Activated CD8-positive, alpha-beta memory T cell treated with anti-CD3 and anti-CD28 coated beads, Interleukin-2, amount 50 U/mL, for 1 hour (primary cell): ENCODE data around the gene LGR6.

Source experiments
- DNase-seq: peaks from one replicate; pipeline ENCODE4 v3.0.0-alpha.2; 2020; ENCODE audit errors: extremely low read depth

Gene LGR6

DNA sequence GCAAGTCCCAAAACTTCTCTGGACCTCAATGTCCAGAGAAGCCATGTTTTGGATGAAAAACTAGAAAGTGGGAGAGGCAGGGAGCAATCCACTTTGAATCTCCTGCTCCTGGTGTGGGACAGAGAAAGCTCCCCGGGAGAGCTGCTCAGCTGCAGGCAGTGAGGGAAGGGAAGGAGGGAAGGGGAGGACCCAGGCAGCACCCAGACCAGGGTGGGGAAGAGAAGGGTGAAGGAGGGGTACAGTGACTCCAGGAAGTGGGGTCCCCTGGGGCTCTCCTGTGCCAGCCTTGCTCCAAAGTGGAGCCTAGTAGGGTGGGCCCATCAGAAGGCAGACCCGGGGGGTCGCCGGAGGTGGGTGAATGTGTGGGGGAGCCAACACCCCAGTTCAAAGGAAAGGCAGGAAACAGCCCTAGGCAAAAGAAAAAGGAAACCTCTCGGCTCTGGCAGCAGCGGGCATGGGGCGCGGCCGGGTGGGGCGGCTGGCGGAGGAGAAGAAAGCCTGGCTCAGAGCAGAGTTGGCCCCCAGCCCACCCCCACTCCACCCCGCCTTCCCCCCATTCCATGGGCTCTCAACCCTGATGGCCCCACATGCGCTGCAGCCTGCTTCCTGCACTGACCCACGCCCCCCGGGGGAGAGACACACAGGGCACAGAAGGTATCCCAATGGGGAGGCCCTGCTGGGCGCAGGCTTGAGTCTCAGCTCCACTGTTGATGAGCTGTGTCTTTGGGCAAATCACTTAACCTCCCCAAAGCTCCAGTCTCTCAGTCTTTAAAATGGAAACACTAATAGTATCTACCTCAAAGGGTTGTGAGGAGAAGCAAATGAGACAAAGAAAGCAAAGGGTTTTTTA, 5.7 kb downstream of the LGR6 start:
- no peak for DNase-seq

GRCh38 chr1:202200112-202200548, 6.5 kb downstream of the LGR6 start:
- no peak for DNase-seq

- DNase-seq, result no peak
These were observed 7.1 kb downstream of the LGR6 start for GRCh38 chr1:202200669-202201068.

GRCh38 chr1:202201266-202201665, 7.7 kb downstream of the LGR6 start:
- DNase-seq, result no peak

- DNase-seq, result no peak
These were observed 8.4 kb downstream of the LGR6 start for GRCh38 chr1:202201971-202202370.

DNA sequence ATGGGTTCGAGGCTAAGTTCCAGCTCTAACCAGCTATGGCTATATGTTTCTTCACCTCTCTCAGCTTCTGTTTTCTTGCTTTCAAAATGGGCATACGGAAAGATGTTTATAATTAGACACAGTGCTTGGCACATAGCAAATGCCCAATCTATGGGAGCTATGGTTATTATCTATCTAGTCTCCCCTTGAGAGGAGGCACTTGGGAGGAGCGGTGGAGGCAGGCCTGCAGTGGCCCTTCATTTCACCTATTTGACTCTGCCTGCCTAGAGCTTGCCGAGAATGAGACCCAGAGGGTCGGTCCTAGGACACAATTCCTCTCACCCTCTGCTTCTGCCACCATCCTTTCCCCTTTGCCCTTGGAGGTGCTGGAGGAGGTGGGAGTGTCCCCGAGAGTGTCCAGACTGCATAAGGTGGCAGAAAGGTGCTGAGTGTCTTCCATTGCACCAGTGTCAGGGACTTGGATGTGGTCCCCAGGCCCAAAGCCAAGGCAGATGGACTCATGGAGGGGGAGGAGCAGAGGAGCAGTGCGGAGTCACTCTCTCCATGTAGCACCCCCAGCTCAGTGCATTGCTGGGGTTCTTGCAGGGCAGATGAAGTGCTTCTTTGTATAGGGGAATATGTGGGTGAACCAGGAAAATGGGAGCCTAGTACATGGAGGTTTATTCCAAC, 9.0 kb downstream of the LGR6 start:
- DNase-seq, result no peak

GRCh38 chr1:202203238-202204039, 9.8 kb downstream of the LGR6 start:
- DNase-seq, result no peak

DNA sequence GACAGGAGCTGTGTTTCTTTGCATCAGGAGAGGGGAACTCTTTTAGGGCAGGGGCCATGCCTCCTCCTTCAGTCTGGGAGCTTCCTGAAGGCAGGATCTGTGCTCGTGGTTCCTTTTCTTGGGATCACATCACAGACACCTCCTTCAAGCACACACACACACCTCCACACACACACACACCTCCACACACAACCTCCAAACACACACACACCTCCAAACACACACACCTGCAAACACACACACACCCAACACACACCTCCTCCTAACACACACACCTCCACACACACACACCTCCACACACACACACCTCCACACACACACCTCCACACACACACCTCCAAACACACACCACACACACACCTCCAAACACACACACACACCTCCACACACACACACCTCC, 10.5 kb downstream of the LGR6 start:
- DNase-seq, result no peak

- DNase-seq, result no peak
These were observed 12.1 kb downstream of the LGR6 start for GRCh38 chr1:202205523-202206190.

DNA sequence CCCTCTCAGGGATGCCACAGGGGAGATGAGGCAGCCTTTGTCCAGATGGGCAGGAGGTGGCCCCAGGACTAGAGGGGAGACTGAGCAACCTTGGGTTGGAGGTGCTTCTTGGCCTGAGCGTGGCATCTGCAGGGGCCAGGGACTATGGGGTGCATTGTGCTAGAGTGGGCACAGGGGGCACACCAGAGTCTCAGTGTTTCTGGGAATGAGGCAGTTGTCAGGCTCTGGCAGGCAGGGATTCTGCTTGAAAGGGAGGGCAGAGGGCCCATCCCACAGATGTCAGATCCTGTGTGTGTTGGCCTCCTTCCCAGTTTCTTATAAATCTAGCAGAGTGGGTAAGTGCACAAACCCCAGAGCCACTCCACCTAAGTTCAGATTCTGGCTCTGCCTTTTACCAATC, 13.7 kb downstream of the LGR6 start:
- no peak for DNase-seq

DNA sequence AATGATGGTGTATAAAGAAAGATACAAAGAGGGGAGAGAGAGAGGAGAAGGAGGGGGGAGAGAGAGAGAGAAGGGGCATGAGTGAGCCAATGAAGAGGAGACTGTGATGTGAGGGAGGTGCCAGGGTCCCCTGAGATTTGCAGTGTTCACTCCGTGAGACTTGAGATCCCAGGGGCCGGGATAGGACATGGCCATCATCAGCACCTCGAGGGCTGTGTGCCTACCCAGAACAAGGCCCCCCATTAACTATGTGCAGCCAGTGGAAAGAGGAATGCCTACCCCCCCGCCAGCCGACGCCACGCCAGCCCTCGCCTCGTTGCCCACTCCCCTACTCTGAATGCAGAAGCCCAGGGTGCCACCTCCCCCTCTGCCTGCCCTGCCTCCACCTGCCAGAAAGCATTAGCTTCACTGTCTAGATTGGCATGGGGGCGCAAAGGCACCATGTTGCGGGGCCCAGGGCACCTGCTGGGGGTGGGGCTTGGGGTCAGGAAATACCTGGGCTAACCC, 14.8 kb downstream of the LGR6 start:
- no peak for DNase-seq

- DNase-seq, result no peak
These were observed 16.8 kb downstream of the LGR6 start for GRCh38 chr1:202210385-202210784.

DNA sequence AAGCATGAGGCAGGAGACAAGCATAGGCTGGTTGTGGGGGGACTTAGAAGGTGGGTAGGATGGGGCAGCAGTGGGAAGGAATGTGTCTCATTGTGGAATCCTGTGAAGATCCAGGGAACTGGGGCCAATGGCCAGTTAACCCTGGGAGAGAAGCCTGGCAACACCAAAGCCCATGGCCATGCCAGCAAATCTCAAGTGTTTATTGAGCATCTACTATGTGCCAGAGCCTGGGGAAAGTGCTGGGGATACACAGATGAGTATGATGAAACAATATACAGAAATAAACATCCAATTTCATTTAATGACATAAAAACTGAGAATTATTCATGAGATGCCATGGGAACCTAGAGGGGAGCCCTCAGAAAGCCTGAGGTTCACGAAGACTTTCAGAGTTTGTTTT, 17.4 kb downstream of the LGR6 start:
- no peak for DNase-seq

- DNase-seq, result no peak
These were observed 19.2 kb downstream of the LGR6 start for GRCh38 chr1:202212787-202213186.

- no peak for DNase-seq
These were observed 19.9 kb downstream of the LGR6 start for GRCh38 chr1:202213361-202214088.

- DNase-seq, result no peak
These were observed 20.7 kb downstream of the LGR6 start for GRCh38 chr1:202214089-202214843.

DNA sequence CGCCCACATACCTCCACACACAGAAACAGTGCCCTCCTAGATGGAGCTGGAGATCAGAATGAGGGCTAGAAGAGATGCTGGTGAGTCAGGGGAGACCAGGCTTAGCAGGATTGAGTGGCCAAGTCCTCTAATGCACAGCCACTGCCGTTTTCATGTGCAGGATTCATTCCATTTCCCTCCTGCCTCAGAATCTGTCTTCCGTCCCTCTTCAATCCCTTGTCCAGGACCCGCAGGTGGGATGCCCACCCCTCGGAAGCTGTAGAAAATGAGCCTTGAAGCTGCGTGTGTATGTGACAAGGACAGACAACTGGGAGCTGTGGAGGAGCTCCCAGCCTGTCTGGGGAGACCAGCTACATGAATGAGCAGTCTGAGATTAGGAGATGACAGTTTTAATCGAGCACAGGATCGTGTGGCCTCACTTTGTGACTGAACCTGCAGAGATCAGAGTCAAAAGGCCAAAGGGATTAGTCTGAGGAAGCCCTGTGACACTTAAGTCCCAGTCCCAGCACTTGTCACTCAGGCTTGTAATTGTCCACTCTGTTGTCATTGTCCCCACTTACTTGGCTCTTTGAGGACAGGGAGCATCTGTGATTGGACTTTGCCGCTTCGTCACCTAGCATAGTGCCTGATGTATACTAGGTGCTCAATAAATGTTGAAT, 22.0 kb downstream of the LGR6 start:
- DNase-seq, result no peak

DNA sequence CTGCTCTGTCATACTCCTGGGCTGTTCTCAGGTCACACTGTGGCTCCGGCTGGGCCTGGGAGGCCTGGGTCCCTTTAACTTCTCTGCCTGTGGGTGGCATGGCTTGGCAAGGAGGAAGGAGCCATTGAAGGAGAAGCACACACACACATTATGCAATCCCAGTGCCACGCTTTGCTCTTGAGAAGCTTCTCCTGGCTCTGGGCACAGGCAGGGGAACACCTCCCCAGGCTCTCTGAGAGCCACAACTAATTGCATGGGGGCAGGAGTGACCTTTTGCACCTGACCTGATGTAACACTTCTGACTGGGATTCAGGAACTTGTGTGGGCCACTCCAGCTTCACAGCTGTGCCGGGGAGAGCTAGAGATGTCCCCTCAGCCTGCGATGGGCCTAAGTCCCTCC, 23.1 kb downstream of the LGR6 start:
- DNase-seq, result no peak

GRCh38 chr1:202217516-202217915, 23.9 kb downstream of the LGR6 start:
- no peak for DNase-seq

- no peak for DNase-seq
These were observed 24.4 kb downstream of the LGR6 start for GRCh38 chr1:202217951-202218350.
